Right atrium auricular region (tissue), 2 donors: Measurements from ENCODE around the gene KRT84. TPM values are rescaled to one million over a fixed set of nuclear protein-coding genes. Genes with fewer than 3 reads are reported as not detected.
"Not testable (repeated sequence)": the region's sequence is repeated elsewhere in the genome, so short reads cannot be mapped to it uniquely, and the experiment has no call there.

Experiments used
- DNase-seq: peaks from one replicate; pipeline ENCODE4 v3.0.0-alpha.2; 2019; ENCODE audit warnings: low spot score
- H3K27ac ChIP-seq, 2 donors: fragments of 200-600 bp; sonication (generic); 1 replicate in 1 of 2; 2 replicates in 1 of 2; pipeline ENCODE4 v1.5.1; 2016 to 2019
- H3K27me3 ChIP-seq, 2 donors: fragments of 200-600 bp; sonication (generic); one replicate each; pipeline versions ENCODE4 v1.5.1 to v1.6.0; 2017 to 2019
- H3K36me3 ChIP-seq: fragments of 200-600 bp; sonication (generic); one replicate; pipeline ENCODE4 v1.5.1; 2016
- H3K4me1 ChIP-seq, 2 donors: fragments of 200-600 bp; sonication (generic); one replicate each; pipeline versions ENCODE4 v1.5.1 to v1.6.0; 2017 to 2019
- H3K4me3 ChIP-seq, 2 donors: fragments of 200-600 bp; sonication (generic); 1 replicate in 1 of 2; 2 replicates in 1 of 2; pipeline ENCODE4 v1.5.1; 2017 to 2019; ENCODE audit warnings: mild to moderate bottlenecking in 1 of 2, moderate library complexity in 1 of 2
- H3K9me3 ChIP-seq, 2 donors: fragments of 200-600 bp; sonication (generic); one replicate each; pipeline ENCODE4 v1.5.1; 2019
- total RNA-seq, 2 donors: library from RNA; depleted of rRNA; stranded (reverse); fragments of >200 nt; gene quantifications; one replicate each; pipeline ENCODE4 v1.1.0, GENCODE V29; 2016
- TF ChIP-seq, protein P1 (sequence below), 2 donors: fragments of 200-600 bp; sonication (generic); IDR thresholded peaks; one replicate each; pipeline ENCODE4 v1.5.1; 2019; ENCODE audit warnings: antibody characterized with exemption in 2 of 2

KRT84 gene
- total RNA-seq, 2 donors from 2014 or later, result 0.28 TPM; not detected in 1

DNA sequence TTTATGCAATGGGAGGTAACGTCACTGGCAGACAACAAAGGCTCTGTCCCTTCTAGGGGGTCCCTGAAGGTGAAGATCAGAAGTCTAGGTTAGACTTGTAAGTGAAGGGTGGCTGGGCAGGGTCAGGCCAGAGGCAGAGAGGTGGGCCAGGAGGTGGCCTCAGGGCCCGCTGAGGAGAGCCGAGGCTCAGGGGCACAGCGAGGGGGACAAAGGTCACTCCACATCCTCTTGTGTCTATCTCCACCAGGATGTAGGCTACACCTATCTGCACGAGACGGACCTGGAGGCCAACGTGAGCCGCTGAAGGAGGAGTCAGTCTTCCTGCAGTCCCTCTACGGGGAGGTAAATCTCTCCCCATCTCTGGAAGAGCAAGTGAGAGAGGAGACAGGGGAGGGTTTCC, 38.4 kb downstream of the KRT84 start:
- Histone ChIP-seq H3K36me3 (no peaks in the 10 kb centered on the region), H3K27ac (peak overlapping the region in 1 of 2 donors; percentile 51), H3K4me1 (peaks cover 0 to 7% of the 10 kb centered on the region in 2 donors), H3K9me3 (peaks cover 0 to 13% of the 10 kb centered on the region in 2 donors), H3K4me3 (no peak overlapping the region), H3K27me3 (no peaks in the 10 kb centered on the region)
- TF ChIP-seq, protein P1, sequence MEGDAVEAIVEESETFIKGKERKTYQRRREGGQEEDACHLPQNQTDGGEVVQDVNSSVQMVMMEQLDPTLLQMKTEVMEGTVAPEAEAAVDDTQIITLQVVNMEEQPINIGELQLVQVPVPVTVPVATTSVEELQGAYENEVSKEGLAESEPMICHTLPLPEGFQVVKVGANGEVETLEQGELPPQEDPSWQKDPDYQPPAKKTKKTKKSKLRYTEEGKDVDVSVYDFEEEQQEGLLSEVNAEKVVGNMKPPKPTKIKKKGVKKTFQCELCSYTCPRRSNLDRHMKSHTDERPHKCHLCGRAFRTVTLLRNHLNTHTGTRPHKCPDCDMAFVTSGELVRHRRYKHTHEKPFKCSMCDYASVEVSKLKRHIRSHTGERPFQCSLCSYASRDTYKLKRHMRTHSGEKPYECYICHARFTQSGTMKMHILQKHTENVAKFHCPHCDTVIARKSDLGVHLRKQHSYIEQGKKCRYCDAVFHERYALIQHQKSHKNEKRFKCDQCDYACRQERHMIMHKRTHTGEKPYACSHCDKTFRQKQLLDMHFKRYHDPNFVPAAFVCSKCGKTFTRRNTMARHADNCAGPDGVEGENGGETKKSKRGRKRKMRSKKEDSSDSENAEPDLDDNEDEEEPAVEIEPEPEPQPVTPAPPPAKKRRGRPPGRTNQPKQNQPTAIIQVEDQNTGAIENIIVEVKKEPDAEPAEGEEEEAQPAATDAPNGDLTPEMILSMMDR (IDR thresholded peaks at IDR 0.05), result no peak
- no peak for DNase-seq

DNA sequence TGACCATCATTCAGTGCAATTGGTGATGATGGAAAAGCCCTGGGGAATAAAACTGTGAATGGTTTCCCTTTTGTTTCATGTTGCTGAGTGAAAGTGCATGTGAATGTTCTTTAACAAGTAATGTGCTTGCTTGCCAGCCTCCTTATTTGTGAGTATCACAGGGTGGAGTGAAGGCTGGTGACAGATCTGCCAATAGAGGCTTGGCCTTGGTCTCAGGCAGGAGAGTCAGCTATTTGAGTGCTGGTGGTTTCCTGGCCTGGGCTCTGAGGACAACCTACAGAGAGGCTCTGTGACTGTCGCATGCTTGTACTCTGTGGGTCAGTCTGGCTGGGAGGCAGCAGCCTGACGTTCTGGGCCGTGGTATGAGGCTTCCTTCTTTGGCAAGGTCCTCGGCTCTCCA, 38.9 kb downstream of the KRT84 start:
- DNase-seq, result no peak
- TF ChIP-seq, protein P1 (IDR thresholded peaks at IDR 0.05), result no peak

DNA sequence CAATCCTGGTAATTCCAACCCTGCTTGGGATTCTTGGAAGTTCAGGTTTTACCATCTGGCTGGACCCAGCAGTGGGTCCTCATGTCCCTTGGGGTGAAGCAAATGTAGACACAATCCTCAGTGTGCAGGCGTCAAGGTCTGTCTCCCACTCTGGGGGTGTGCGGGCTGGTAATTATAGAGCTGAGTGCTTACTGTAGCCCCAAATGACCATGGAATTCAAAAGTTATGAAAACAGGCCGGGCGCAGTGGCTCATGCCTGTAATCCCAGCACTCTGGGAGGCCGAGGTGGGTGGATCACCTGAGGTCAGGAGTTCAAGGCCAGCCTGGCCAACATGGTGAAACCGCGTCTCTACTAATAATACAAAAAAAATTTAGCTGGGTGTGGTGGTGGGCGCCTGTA, 40.4 kb downstream of the KRT84 start:
- H3K27ac ChIP-seq, DNase-seq, H3K27me3 ChIP-seq, H3K4me1 ChIP-seq, H3K36me3 ChIP-seq, H3K4me3 ChIP-seq: not testable (repeated sequence)
- H3K9me3 ChIP-seq, result peaks cover 0 to 13% of the 10 kb centered on the region in 2 donors

More for the DNA sequence above, 38.9 kb downstream of the KRT84 start:
- no peak overlapping the region for H3K4me3 ChIP-seq
- H3K27ac ChIP-seq, result peak overlapping the region in 1 of 2 donors; percentile 51
- peaks cover 0 to 13% of the 10 kb centered on the region in 2 donors for H3K9me3 ChIP-seq
- H3K4me1 ChIP-seq, result peaks cover 0 to 3% of the 10 kb centered on the region in 2 donors
- H3K27me3 ChIP-seq, result no peaks in the 10 kb centered on the region
- H3K36me3 ChIP-seq, result no peaks in the 10 kb centered on the region

DNA sequence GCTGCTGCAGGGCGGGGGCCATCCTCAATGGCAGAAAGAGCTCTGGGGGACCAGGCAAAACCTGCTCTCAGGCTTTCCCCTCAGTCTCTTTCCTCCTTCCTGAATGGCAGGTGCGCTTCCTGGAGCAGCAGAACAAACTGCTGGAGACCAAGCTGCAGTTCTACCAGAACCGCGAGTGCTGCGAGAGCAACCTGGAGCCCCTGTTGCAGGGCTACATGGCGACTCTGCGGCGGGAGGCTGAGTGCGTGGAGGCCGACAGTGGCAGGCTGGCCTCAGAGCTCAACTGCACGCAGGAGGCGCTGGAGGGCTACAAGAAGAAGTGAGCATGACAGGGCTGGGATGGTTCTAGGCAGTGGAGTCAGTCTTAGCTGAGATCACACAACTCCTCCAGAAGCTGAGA, 41.3 kb downstream of the KRT84 start:
- DNase-seq, result no peak
- H3K4me3 ChIP-seq, result no peak overlapping the region
- no peaks in the 10 kb centered on the region for H3K4me1 ChIP-seq
- H3K36me3 ChIP-seq, result no peaks in the 10 kb centered on the region
- H3K27me3 ChIP-seq, result no peaks in the 10 kb centered on the region
- no peak overlapping the region for H3K27ac ChIP-seq
- peaks cover 0 to 13% of the 10 kb centered on the region in 2 donors for H3K9me3 ChIP-seq
- TF ChIP-seq, protein P1 (IDR thresholded peaks at IDR 0.05), result no peak

DNA sequence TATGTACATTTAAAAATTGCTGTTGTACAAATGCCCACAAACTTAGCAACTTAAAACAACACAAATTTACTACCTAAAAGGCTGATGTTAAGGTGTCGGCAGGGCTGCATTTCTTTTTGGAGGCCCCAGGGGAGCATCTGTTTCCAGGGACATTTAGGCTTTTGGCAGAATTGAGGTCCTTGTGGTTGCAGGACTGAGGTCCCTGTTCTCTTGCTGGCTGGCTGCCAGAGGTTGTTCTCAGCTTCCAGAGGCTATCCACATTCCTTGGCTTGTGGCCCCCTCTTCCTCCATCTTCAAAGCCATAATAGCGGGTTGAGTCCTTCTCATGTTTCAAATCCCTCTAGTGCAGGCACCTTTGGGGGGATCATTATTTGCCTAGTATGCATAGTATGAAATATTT, 41.9 kb downstream of the KRT84 start:
- H3K27me3 ChIP-seq, result no peaks in the 10 kb centered on the region
- no peaks in the 10 kb centered on the region for H3K4me1 ChIP-seq
- DNase-seq, result no peak
- peaks cover 0 to 13% of the 10 kb centered on the region in 2 donors for H3K9me3 ChIP-seq
- H3K36me3 ChIP-seq, result no peaks in the 10 kb centered on the region
- TF ChIP-seq, protein P1 (IDR thresholded peaks at IDR 0.05), result no peak
- H3K27ac ChIP-seq, result no peak overlapping the region
- H3K4me3 ChIP-seq, result no peak overlapping the region

DNA sequence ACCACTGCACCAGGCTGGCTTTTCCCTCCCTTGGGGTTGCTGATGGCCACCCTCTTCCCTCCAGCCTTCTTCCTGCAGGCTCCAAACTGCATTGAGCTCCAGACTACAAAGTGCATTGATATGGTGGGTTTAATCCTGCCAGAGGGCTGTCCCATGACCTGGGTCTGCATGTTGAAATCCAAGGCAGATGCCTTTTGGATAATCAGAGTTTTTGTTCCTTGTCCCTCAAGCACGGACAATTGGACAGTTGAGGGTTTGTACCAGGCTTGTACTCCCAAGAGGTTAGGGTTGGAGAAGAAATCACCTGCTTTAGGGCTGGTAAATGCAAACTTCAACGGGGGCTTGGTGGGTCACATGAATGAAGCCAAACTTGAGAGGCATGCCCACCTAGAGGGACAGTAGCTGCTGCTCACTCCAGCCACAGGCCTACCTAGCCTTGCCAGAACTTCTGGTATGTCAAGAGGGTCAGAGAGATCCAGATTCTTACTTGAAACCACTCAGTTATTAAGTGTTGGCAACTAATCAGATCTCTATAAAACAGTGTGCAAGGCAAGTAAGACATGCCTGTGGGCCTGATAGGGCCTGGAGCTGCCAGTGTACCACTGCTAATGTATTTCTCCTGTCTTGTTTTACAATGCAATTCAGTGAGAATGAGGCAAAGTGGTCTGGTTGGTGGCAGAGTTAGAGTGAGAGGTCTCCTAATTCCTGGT, 42.5 kb downstream of the KRT84 start:
- Histone ChIP-seq H3K27me3 (no peaks in the 10 kb centered on the region), H3K9me3 (peaks cover 0 to 13% of the 10 kb centered on the region in 2 donors), H3K4me1 (no peaks in the 10 kb centered on the region), H3K4me3 (no peak overlapping the region), H3K27ac (no peak overlapping the region), H3K36me3 (no peaks in the 10 kb centered on the region)
- TF ChIP-seq, protein P1 (IDR thresholded peaks at IDR 0.05), result no peak
- no peak for DNase-seq
